HepG2 (cell line): ENCODE data around the gene WDR91. TPM values are rescaled to one million over a fixed set of nuclear protein-coding genes. Genes with fewer than 3 reads are reported as not detected.

Experiments
- ATRX ChIP-seq: sonication (generic); formaldehyde crosslinking; IDR thresholded peaks from 2 replicates; pipeline ENCODE4 v1.4.0; 2020; ENCODE audit warnings: missing genetic modification reagents, borderline replicate concordance
- FOXP1 ChIP-seq, 2 experiments: fragments of 450-650 bp in 1 of 2; IDR thresholded peaks; 2 replicates each; pipeline ENCODE4 v1.6.1; 2017 to 2018; ENCODE audit warnings: antibody characterized with exemption in 1 of 2
- GATA4 ChIP-seq: sonication (generic); IDR thresholded peaks from 2 replicates; pipeline ENCODE4 v1.6.1; 2016; ENCODE audit warnings: antibody characterized with exemption, low read depth, borderline replicate concordance
- GZF1 ChIP-seq: sonication (generic); formaldehyde crosslinking; IDR thresholded peaks from 2 replicates; pipeline ENCODE4 v1.5.1; 2020; ENCODE audit warnings: mild to moderate bottlenecking, missing genetic modification reagents
- IRF1 ChIP-seq: sonication (generic); formaldehyde crosslinking; IDR thresholded peaks from 2 replicates; pipeline ENCODE4 v1.4.0; 2020; ENCODE audit warnings: low read depth, mild to moderate bottlenecking, missing genetic modification reagents
- MED13 ChIP-seq: sonication (generic); formaldehyde crosslinking; IDR thresholded peaks from 2 replicates; pipeline ENCODE4 v1.5.0; 2020; ENCODE audit warnings: missing genetic modification reagents
- PCBP1 ChIP-seq: fragments of 200-400 bp; formaldehyde crosslinking; IDR thresholded peaks from 2 replicates; pipeline ENCODE4 v1.6.1; 2017; ENCODE audit warnings: mild to moderate bottlenecking, low read depth, low read length, borderline replicate concordance
- RNF219 ChIP-seq: sonication (generic); formaldehyde crosslinking; IDR thresholded peaks from 2 replicates; pipeline ENCODE4 v1.5.0; 2020; ENCODE audit warnings: mild to moderate bottlenecking, missing genetic modification reagents
- SAFB2 ChIP-seq: sonication (generic); formaldehyde crosslinking; IDR thresholded peaks from 2 replicates; pipeline ENCODE4 v1.5.1; 2020; ENCODE audit warnings: missing genetic modification reagents, low read depth, mild to moderate bottlenecking, borderline replicate concordance
- SNAI1 ChIP-seq: sonication (generic); formaldehyde crosslinking; IDR thresholded peaks from 2 replicates; pipeline ENCODE4 v1.5.0; 2020; ENCODE audit warnings: mild to moderate bottlenecking, missing genetic modification reagents, borderline replicate concordance
- SP5 ChIP-seq: IDR thresholded peaks from 2 replicates; pipeline ENCODE4 v1.6.1; 2016; ENCODE audit warnings: low read depth, borderline replicate concordance
- XBP1 ChIP-seq: sonication (generic); formaldehyde crosslinking; IDR thresholded peaks from 2 replicates; pipeline ENCODE4 v1.5.0; 2020; ENCODE audit warnings: missing genetic modification reagents
- ZNF12 ChIP-seq: sonication (generic); formaldehyde crosslinking; IDR thresholded peaks from 2 replicates; pipeline ENCODE4 v1.5.0; 2020; ENCODE audit warnings: missing genetic modification reagents
- ZNF143 ChIP-seq: sonication (generic); formaldehyde crosslinking; IDR thresholded peaks from 2 replicates; pipeline ENCODE4 v1.4.0; 2020; ENCODE audit warnings: missing genetic modification reagents
- ZNF337 ChIP-seq: sonication (generic); formaldehyde crosslinking; IDR thresholded peaks from 2 replicates; pipeline ENCODE4 v1.5.1; 2020; ENCODE audit warnings: missing genetic modification reagents, low read depth, mild to moderate bottlenecking, borderline replicate concordance
- ZNF563 ChIP-seq: sonication (generic); formaldehyde crosslinking; IDR thresholded peaks from 2 replicates; pipeline ENCODE4 v1.8.0; 2022; ENCODE audit warnings: mild to moderate bottlenecking, moderate library complexity, missing genetic modification reagents
- ZNF564 ChIP-seq: sonication (generic); formaldehyde crosslinking; IDR thresholded peaks from 2 replicates; pipeline ENCODE4 v1.8.1; 2023; ENCODE audit warnings: mild to moderate bottlenecking, missing genetic modification reagents
- ZNF607 ChIP-seq: sonication (generic); formaldehyde crosslinking; IDR thresholded peaks from 2 replicates; pipeline ENCODE4 v1.5.1; 2020; ENCODE audit warnings: missing genetic modification reagents, mild to moderate bottlenecking, borderline replicate concordance
- ZNF7 ChIP-seq: IDR thresholded peaks from 2 replicates; pipeline ENCODE4 v1.6.1; 2016; ENCODE audit warnings: missing biosample characterization, missing genetic modification reagents
- ZNF773 ChIP-seq: sonication (generic); formaldehyde crosslinking; IDR thresholded peaks from 2 replicates; pipeline ENCODE4 v1.4.0; 2020; ENCODE audit warnings: missing genetic modification reagents, borderline replicate concordance
- ZSCAN25 ChIP-seq: sonication (generic); formaldehyde crosslinking; IDR thresholded peaks from 2 replicates; pipeline ENCODE4 v1.8.0; 2022; ENCODE audit warnings: mild to moderate bottlenecking, missing genetic modification reagents
- polyA plus RNA-seq, 8 experiments: library from polyadenylated mRNA; depleted of rRNA in 3 of 8; stranded (reverse) in 7 of 8; unstranded in 1 of 8; fragments of >200 nt; fragmentation: Illumina TruSeq in 4 of 8; extraction: Trizol in 4 of 8; gene quantifications; 2 replicates each; pipeline versions ENCODE4 v1.2.1 to v1.2.3, GENCODE V29; 2011 to 2016; ENCODE audit warnings: low read depth in 4 of 8, missing spikeins in 1 of 8, mixed read lengths in 1 of 8; ENCODE audit not compliant: insufficient read depth in 1 of 8
- total RNA-seq, 5 experiments: library from RNA; depleted of rRNA; stranded (reverse); fragments of >200 nt; fragmentation: Illumina TruSeq; extraction: Trizol; gene quantifications; 2 replicates each; pipeline ENCODE4 v1.2.3, GENCODE V29; 2016; ENCODE audit warnings: low read depth in 1 of 5
- TF ChIP-seq, protein P1 (sequence below): sonication (generic); formaldehyde crosslinking; conservative IDR thresholded peaks from 2 replicates; pipeline ENCODE4 v1.4.0; 2020; ENCODE audit warnings: missing genetic modification reagents
- TF ChIP-seq, protein P2 (sequence below): sonication (generic); formaldehyde crosslinking; IDR thresholded peaks from 2 replicates; pipeline ENCODE4 v1.9.0; 2022; ENCODE audit warnings: low read depth, missing genetic modification reagents

The WDR91 gene
- total and polyA plus RNA-seq, 2 of the 13 experiments (the other 11 are each of a cell fraction or from before 2014, with no cell fraction given): 11.6 to 12.1 TPM

DNA sequence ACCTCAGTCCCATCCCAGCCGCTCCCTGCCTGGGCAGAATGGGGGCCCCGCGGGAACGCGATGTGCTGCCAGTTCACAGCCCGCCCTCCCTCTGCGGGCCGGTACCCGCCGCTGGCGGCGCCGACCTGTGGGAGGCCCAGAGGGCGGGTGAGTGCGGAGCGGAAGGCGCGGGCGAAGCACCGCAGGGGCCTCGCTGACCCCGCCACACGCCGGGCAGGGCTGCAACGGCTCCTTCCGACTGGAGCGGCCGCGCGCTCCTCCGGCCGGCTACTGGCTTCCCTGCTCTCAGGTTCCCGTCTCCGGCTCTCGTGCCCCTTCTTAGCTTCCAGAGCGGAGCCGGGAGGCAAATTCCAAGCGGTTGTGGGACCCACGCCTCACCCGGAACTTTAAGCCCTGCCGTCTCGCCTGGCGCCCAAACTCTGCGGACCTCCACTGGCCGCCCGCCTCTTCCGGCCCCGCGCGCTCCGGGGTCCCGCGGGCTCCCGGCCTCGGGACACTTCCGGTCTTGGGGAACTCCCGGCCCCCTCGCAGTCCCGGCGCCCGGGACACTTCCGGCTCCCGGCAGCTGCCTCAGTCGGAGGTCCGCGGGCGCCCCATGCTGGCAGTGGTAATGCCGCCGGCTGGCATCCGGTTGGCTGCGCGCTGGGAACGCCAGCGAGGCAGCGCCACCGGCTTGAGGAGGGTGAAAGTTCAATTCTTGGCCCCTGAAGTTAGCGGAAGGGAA lies 40.9 kb downstream of the WDR91 start, which contains the start of gene CYREN (continued):
- TF ChIP-seq ZNF12 (CRISPR knock-in tag) (peak; percentile 24; the same call in 1 of the 2 replicates), IRF1 (CRISPR knock-in tag) (no peak), RNF219 (CRISPR knock-in tag) (no peak), ATRX (CRISPR knock-in tag) (no peak), SAFB2 (CRISPR knock-in tag) (peak; percentile 88; the same call in 1 of the 2 replicates), ZNF607 (CRISPR knock-in tag) (peak; percentile 46; the same call in 1 of the 2 replicates), PCBP1 (peak; percentile 66; the same call in 1 of the 2 replicates), SP5 (CRISPR knock-in tag) (no peak; the same call in 1 of the 2 replicates), FOXP1 (IDR thresholded peaks at IDR 0.05) (no peak), FOXP1 (CRISPR knock-in tag; IDR thresholded peaks at IDR 0.05) (no peak), ZNF563 (CRISPR knock-in tag) (peak; percentile 77), SNAI1 (0 out of 2 replicates have a peak, but pooled peaks have one; percentile 69), GATA4 (no peak), ZNF564 (CRISPR knock-in tag) (peak; percentile 61; the same call in 1 of the 2 replicates), ZNF7 (CRISPR knock-in tag) (no peak), MED13 (CRISPR knock-in tag) (peak; percentile 84), ZNF337 (CRISPR knock-in tag) (peak; percentile 95), GZF1 (no peak), ZSCAN25 (peak; percentile 65), XBP1 (CRISPR knock-in tag) (0 out of 2 replicates have a peak, but pooled peaks have one; percentile 19), ZNF143 (CRISPR knock-in tag) (peak; percentile 66), ZNF773 (CRISPR knock-in tag) (no peak; the same call in 1 of the 2 replicates)
- TF ChIP-seq, protein P1, sequence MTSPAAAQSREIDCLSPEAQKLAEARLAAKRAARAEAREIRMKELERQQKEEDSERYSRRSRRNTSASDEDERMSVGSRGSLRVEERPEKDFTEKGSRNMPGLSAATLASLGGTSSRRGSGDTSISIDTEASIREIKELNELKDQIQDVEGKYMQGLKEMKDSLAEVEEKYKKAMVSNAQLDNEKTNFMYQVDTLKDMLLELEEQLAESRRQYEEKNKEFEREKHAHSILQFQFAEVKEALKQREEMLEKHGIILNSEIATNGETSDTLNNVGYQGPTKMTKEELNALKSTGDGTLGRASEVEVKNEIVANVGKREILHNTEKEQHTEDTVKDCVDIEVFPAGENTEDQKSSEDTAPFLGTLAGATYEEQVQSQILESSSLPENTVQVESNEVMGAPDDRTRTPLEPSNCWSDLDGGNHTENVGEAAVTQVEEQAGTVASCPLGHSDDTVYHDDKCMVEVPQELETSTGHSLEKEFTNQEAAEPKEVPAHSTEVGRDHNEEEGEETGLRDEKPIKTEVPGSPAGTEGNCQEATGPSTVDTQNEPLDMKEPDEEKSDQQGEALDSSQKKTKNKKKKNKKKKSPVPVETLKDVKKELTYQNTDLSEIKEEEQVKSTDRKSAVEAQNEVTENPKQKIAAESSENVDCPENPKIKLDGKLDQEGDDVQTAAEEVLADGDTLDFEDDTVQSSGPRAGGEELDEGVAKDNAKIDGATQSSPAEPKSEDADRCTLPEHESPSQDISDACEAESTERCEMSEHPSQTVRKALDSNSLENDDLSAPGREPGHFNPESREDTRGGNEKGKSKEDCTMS (CRISPR knock-in tag): no peak
- TF ChIP-seq, protein P2, sequence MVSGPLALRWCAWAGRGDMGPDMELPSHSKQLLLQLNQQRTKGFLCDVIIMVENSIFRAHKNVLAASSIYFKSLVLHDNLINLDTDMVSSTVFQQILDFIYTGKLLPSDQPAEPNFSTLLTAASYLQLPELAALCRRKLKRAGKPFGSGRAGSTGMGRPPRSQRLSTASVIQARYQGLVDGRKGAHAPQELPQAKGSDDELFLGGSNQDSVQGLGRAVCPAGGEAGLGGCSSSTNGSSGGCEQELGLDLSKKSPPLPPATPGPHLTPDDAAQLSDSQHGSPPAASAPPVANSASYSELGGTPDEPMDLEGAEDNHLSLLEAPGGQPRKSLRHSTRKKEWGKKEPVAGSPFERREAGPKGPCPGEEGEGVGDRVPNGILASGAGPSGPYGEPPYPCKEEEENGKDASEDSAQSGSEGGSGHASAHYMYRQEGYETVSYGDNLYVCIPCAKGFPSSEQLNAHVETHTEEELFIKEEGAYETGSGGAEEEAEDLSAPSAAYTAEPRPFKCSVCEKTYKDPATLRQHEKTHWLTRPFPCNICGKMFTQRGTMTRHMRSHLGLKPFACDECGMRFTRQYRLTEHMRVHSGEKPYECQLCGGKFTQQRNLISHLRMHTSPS (CRISPR knock-in tag): peak; percentile 76; the same call in 1 of the 2 replicates
